ENCODE measurements around the gene UPK1B.

Gene UPK1B

DNA sequence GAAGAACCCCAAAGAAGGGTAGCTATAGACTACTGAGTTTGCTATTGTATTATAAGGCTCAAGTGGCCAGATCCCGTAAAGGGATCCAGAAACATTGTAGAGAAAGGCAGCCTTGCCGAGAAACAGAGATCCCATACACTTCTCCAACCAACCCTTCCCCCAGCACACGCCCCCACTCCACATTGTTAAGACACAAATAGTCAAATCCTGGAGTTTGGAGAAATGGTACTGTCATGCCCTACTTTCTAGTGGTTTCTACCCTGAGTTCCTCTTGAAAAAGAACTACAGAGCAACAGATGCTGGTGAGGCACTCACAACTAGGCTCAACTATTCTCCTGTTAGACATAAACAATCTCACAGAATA is 34.1 kb downstream of the UPK1B start:
- no peak for DNase-seq (ENCODE audit: low read depth)
- H3K4me3 ChIP-seq (ENCODE audit: low read depth, low read length) = no peak overlapping the region
- TF ChIP-seq, protein P1, sequence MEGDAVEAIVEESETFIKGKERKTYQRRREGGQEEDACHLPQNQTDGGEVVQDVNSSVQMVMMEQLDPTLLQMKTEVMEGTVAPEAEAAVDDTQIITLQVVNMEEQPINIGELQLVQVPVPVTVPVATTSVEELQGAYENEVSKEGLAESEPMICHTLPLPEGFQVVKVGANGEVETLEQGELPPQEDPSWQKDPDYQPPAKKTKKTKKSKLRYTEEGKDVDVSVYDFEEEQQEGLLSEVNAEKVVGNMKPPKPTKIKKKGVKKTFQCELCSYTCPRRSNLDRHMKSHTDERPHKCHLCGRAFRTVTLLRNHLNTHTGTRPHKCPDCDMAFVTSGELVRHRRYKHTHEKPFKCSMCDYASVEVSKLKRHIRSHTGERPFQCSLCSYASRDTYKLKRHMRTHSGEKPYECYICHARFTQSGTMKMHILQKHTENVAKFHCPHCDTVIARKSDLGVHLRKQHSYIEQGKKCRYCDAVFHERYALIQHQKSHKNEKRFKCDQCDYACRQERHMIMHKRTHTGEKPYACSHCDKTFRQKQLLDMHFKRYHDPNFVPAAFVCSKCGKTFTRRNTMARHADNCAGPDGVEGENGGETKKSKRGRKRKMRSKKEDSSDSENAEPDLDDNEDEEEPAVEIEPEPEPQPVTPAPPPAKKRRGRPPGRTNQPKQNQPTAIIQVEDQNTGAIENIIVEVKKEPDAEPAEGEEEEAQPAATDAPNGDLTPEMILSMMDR (IDR thresholded peaks at IDR 0.05; ENCODE audit: insufficient read depth, low read depth, low read length, missing control alignments) = no peak

DNA sequence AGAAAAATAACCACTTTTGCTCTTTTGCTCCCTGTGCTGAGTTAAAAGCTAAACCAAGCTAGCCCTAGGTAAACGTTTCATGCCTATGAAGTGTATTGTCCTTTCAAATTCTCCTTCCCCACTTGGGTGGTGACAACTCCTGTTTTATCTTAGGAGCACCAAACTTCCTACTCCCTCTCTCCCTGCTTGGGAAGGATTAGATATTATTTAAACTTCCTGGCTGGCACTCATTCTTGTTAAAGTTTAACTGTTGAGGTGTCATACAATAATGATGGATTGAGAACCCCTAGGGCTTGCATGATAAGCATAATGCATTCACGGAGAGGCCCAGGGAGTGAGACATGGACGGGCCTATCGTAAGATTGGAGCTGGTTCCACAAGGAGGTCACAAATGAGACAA is 37.8 kb downstream of the UPK1B start:
- no peak overlapping the region for H3K4me3 ChIP-seq (ENCODE audit: low read depth, low read length)

DNA sequence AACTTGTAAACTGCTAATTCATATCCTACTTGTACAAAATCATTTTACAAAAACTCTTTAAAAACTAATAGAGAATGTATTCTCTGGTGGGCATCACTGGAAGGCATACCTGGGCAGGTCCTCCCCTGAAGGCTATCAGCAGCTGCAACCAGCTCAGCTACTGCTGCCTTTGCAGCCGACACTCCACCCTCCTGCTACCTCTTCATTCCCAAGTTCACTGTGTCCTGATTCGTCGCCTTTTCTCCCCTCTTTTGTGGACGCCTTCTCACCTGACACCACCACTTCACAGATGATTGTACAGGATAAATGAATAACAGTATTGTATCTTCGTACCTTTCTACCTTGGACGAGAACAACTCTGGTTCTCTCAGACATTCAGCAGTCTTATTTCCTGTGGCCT is 38.4 kb downstream of the UPK1B start:
- no peak overlapping the region for H3K4me3 ChIP-seq (ENCODE audit: low read depth, low read length)
- no peak for DNase-seq (ENCODE audit: low read depth)
- TF ChIP-seq, protein P1 (IDR thresholded peaks at IDR 0.05; ENCODE audit: insufficient read depth, low read depth, low read length, missing control alignments) = no peak

More for the DNA sequence above, 37.8 kb downstream of the UPK1B start:
- TF ChIP-seq, protein P1 (IDR thresholded peaks at IDR 0.05; ENCODE audit: insufficient read depth, low read depth, low read length, missing control alignments) = no peak
- DNase-seq (ENCODE audit: low read depth) = no peak

DNA sequence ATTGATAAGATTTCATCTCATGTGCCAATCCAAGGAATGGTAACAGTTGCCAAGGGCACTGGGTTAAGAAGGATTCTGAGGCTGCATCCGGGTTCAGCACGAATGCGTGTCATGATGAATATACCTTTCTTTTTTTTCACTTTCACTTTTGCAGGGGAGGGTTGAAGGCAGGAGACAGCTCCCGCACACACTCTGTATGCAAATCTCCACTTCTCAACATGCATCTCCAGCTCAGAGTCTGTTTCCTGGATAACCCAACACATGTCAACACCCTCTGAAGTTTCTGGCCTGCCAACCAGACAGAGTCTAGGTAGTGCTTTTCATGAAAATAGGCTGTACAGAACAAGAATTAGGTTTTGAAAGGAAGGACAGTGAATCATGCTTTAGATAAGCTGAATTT is 45.7 kb downstream of the UPK1B start:
- DNase-seq (ENCODE audit: low read depth) = peak; percentile 79
- TF ChIP-seq, protein P1 (IDR thresholded peaks at IDR 0.05; ENCODE audit: insufficient read depth, low read depth, low read length, missing control alignments) = no peak
- H3K4me3 ChIP-seq (ENCODE audit: low read depth, low read length) = no peak overlapping the region

DNA sequence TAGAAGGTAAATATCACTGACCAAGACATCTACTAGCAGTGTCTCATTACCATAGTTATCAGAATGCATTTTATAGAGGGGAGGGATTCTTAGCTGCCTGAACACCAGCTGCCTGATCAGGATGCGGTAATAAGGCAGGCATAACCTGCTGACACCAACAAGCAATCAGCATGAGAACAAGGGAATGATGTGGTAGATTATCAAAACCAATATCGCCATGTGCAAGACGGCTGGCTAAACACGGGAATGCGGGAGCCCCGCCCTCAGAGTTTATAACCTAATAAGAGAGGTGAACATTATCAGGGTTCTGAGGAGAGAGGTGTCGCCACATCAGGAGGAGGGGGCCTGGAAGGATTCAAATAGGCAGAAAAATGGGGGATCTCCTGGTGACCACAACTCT is 46.8 kb downstream of the UPK1B start:
- TF ChIP-seq, protein P1 (IDR thresholded peaks at IDR 0.05; ENCODE audit: insufficient read depth, low read depth, low read length, missing control alignments) = no peak
- H3K4me3 ChIP-seq (ENCODE audit: low read depth, low read length) = no peak overlapping the region
- no peak for DNase-seq (ENCODE audit: low read depth)

DNA sequence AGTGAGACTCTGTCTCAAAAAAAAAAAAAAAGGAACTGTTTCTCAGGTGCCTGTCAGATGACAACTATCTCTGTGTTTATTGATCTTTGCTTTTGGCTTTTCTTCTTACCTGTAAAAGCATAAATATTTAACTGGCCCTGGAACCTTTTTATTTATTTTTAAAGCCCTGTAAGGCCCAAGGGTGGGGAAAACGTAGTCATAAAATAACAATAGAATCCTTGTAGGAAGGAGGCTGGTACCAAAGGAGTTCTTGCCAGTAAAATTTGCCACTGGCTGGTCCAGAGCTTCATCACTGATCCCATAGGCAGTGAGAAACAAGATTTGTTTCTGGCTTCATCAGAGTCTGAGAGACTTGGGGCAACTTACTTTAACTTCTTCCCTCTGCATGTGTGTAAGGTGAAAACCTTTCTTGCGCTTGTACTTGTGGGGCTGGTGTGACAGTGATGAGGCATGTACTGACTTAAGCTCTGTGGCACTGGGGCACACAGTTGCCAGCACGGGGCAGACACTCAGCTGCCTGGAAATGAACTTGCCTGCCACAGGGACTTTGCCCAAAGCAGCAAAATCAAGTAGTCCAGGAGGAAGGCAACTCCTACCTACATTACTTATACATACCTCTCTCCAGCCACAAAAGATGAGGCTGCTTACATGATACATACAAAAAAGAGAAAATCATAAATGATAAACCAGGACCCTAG is 47.7 kb downstream of the UPK1B start:
- no peak for DNase-seq (ENCODE audit: low read depth)
- TF ChIP-seq, protein P1 (IDR thresholded peaks at IDR 0.05; ENCODE audit: insufficient read depth, low read depth, low read length, missing control alignments) = no peak
- no peak overlapping the region for H3K4me3 ChIP-seq (ENCODE audit: low read depth, low read length)

DNA sequence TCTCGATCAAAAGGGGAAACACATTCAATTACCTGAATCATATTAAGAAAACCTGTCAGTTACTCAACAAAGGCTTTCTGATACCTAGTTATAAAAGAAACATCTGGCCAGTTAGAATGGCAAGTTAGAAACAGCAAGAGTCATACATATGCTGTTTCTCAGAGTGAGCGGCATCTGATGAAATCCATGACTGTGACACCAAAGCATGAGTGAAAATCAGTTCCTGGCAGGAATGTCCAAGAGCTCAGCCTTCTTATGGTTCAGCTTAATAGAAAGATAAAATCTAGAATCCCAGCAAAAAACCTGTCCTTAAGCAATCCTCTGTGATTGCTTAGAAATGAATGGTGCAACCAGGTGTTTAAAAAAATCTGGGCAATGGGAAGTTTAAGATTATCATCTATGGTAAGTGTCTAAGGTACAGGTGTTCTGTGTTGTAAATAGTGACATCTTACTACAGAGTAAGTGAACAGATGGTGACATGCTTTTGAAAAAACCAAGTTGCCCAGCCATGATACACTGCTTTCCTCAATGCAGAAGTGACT is 48.5 kb downstream of the UPK1B start:
- TF ChIP-seq, protein P1 (IDR thresholded peaks at IDR 0.05; ENCODE audit: insufficient read depth, low read depth, low read length, missing control alignments) = no peak
- H3K4me3 ChIP-seq (ENCODE audit: low read depth, low read length) = no peak overlapping the region
- DNase-seq (ENCODE audit: low read depth) = no peak
